ENCODE results near the gene PDE4D.
"Not testable (repeated sequence)": the region's sequence is repeated elsewhere in the genome, so short reads cannot be mapped to it uniquely, and the experiment has no call there.

DNA sequence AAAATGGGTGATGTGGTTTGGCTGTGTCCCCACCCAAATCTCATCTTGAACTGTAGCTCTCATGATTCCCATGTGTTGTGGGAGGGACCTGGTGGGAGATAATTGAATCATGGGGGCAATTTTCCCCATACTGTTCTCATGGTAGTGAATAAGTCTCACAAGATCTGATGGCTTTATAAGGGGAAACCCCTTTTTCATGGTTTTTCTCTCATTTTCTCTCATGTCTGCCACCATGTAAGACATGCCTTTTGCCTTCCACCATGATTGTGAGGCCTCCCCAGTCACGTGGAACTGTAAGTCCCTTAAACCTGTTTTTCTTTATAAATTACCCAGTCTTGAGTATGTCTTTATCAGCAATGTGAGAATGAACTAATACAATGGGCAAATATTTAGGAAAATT lies 108.8 kb downstream of the PDE4D start:
- TF ChIP-seq CTCF (IDR thresholded peaks at IDR 0.05 in 2 of 3, conservative IDR thresholded peaks at IDR 0.05 in 1 of 3; ENCODE audit: control insufficient read depth in 2 of 3, extremely low read depth in 1 of 3, insufficient read depth in 1 of 3, low read depth in 3 of 3, low read length in 3 of 3); SPI1 (IDR thresholded peaks at IDR 0.05; ENCODE audit: borderline replicate concordance, insufficient read depth, low read depth, low read length); CBX3 (IDR thresholded peaks at IDR 0.05; ENCODE audit: borderline replicate concordance, low read depth); RAD51 (IDR thresholded peaks at IDR 0.05); MEF2A (IDR thresholded peaks at IDR 0.05; ENCODE audit: insufficient read depth, low read depth, low read length); EP300 (IDR thresholded peaks at IDR 0.05; ENCODE audit: borderline replicate concordance in 1 of 2, control insufficient read depth in 1 of 2, low read depth in 2 of 2, low read length in 2 of 2): not testable (repeated sequence)
- TF ChIP-seq, protein P1, sequence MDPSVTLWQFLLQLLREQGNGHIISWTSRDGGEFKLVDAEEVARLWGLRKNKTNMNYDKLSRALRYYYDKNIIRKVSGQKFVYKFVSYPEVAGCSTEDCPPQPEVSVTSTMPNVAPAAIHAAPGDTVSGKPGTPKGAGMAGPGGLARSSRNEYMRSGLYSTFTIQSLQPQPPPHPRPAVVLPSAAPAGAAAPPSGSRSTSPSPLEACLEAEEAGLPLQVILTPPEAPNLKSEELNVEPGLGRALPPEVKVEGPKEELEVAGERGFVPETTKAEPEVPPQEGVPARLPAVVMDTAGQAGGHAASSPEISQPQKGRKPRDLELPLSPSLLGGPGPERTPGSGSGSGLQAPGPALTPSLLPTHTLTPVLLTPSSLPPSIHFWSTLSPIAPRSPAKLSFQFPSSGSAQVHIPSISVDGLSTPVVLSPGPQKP (IDR thresholded peaks at IDR 0.05; ENCODE audit: low read depth, low read length) = not testable (repeated sequence)

All from GM12878 (cell line).